GM19452 (cell line): ENCODE data around the gene CYBC1.
"Not testable (repeated sequence)": the region's sequence is repeated elsewhere in the genome, so short reads cannot be mapped to it uniquely, and the experiment has no call there.

Experiments
- ATAC-seq: cut with Tn5 transposase; IDR thresholded peaks from one replicate; pipeline ENCODE4 v1.9.1; 2021; ENCODE audit not compliant: unreplicated experiment

CYBC1 gene

DNA sequence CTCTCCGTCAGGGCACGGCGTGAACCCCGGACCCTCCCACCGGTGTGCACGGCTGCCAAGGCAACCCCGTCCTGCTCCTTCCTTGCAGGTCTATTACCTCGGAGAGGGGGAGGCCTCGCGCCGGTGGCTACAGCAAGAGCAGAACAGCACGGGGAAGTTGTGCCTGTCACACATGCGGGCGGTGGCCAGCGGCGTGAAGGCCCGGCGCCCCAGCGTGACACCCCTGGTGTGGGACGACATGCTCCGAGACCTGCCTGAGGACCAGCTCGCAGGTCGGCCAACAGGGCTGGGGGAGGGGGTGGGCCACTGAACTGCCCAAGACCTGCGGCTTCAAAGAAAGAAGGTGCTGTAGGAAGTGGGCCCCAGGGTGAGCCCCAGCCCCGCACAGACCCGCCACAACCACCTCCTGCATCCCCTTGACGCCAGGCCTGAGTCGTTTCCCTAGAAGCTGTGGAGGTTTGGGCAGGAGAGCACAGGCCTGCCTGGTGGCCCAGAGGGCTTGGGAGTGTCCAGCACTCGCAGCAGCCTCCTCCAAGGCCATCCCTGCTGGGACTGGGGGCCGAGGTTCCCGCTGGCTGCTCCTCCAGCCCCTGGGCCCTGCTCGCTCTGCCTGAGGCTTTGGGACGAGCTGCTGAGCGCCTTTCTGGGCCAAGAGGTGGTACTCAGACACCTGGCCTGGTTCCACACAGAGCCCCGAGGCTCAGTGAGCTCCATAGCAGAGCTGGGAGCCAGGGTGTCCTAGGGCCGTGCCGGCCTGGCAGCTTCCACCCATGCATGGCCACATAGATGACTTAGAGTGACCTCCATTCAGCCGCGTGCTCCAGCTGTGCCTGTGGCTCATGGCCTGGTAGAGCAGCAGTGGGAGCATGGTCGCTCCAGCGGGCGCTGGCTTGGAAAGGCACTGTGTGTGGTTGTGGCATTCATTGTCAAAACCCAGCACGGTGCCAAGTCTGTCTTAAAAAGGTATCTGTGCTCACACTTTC, 14.7 kb downstream of the CYBC1 start:
- ATAC-seq: no peak

DNA sequence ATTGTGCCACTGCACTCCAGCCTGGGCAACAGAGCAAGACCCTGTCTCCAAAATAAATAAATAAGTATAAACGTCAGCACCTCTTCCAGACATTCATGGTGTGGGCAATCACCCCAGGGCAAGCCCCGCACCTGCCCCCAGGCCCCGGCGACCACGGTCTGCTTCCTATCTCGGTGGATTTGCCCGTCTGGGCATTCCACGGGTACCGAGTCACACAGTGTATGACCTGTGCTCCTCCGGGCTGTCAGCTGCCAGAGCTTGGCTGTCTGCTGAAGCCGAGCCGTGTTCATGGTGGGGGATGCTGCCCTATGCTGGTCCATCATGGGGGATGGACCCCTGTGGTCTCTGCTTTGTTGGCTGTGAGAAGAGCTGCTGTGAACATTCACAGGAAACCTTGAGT, 15.4 kb downstream of the CYBC1 start:
- no peak for ATAC-seq

DNA sequence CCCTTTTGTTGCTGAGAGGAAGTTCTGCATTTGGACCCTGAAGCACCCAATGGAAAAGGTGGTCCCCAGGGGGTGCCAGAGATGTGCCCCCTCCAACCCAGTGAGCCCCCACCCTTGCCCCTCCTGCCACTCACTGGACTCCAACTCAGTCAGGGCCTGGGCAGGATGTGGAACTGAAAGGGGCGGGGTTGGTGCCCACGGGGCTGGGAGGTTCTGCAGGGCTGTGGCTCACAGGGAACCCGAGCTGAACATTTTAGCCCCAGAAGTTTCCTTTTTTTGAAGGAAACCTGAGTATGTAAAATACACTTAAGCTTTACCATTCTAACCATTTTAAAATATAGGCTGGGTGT, 16.4 kb downstream of the CYBC1 start:
- ATAC-seq: no peak

DNA sequence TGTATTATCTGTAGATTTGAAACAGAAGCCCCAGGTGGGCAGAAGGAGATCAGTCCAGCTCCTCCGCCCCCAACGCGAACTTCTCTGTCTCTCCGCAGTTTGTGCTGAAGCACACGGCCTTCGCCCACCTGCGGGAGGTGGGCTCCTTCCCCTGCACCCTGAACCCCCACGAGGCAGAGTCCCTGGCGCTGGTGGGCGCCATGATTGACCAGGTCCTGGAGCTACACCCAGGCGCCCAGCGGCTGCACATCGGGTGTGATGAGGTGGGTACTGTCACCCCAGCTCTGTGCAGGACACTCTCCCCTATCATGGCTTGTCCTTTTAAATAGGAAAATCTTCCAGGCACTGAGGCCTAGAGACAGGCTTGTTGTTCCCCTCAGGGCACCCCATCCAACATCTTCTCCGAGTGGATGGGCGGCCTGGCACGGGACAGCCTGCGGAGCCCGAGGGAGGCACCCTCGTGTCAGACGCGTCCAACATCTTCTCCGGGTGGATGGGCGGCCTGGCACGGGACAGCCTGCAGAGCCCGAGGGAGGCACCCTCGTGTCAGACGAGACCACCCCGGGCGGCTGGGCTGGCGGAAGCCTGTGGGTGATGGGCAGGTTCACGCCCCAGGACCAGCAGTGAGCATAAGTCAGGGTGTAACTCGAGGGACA, 16.9 kb downstream of the CYBC1 start:
- no peak for ATAC-seq

DNA sequence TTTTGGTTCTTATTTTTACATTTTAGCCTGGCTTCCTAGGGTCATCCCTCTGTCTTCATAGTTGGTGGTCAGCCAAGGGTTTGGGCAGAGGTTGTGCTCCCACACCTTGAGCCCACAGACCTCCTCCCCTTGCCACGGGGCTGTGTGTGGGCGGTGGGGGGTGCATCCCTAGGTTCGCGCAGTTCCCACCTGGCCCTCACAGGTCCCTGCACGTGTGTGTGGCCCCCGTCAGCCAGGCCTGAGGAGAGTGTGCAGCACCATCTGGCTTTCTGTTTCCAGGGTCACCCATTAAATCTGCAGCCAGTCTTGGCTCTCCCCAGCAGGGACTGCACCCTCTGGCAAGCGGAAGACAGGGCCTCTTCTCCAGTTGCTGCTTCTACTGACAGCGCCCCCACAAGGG, 18.5 kb downstream of the CYBC1 start:
- no peak for ATAC-seq

DNA sequence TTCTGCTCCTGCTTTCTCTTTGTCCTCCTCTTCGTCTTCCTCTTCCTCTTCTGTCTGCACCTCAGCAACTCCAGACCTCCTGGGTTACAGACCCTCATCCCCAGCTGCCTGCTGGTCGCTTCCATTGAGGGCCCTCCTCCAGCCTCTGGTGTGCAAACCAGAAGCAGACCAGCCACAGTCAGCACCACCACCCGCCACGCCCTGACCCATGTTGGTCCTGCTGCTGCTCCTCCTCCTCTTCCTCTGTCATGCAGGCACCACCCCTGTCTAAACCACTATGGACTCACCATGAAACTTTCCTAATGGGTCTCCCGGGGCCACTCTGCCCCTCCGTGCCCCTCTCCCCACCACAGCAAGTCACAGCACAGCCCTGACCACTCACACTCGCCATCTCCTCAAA, 20.7 kb downstream of the CYBC1 start:
- no peak for ATAC-seq

DNA sequence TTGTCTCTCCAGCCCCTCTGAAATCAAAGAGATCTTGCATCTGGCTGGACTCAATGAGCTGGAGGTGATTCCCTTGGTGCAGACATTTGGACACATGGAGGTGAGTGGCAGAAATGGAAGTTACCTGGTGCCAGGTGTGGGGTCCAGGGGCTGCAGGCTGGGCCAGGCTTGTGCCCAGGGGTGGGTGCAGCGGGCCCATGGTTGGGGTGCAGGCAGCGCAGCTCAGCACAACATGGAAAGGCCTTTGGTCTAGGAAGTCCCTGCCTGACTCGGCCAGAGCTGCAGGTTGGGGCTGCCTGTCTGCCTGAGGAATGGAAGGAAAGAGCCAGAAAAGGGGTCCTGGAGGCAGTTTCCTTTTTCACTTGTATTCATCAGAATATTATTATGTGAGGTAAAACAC, 22.0 kb downstream of the CYBC1 start:
- ATAC-seq: no peak

DNA sequence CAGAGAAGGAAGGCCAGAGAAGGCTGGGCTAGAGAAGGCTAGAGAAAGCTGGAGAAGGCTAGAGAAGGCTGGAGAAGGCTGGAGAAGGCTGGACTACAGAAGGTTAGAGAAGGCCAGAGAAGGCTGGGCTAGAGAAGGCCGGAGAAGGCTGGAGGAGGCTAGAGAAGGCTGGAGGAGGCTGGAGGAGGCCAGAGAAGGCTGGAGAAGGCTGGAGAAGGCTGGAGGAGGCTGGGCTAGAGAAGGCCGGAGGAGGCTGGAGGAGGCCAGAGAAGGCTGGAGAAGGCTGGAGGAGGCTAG, 25.7 kb downstream of the CYBC1 start:
- ATAC-seq: no peak

DNA sequence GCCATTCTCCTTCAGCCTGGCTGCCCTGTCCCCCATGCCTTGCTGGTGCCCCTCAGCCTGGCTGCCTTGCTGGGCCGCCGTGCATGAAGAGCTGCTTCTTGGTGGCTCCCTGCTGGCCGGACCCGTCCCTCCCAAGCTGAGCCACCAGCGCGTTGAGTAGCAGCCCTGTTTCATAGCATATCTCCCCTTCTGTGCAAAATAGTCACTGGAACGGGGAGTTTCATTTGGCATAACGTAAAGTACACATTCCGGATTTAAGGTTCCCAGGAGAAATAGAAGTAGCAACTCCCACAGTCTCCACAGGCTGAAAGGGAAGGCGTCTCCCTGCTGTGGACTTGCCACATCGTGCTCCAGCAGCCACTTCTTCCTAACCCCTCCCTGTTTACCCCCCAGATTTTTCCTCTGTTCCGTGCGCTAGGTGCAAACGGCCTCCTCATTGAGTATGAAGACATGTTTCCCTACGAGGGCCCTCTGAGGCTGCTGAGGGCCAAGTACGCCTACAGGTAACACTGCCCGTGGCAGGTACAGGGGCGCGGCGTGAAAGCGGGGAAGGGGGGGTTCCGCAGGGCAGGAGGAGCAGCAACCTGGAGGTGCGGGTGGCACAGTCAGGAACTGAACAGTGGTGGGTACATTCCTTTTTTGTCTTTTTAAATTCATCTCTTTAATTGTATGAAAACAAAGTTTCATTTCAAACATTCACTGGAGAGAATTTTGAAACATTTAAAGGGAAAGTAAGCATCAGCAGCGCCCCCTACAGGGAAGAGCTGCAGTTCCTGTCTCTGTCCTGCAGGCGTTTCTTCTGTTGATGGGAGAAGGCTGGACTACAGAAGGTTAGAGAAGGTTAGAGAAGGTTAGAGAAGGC, 26.3 kb downstream of the CYBC1 start:
- no peak for ATAC-seq

DNA sequence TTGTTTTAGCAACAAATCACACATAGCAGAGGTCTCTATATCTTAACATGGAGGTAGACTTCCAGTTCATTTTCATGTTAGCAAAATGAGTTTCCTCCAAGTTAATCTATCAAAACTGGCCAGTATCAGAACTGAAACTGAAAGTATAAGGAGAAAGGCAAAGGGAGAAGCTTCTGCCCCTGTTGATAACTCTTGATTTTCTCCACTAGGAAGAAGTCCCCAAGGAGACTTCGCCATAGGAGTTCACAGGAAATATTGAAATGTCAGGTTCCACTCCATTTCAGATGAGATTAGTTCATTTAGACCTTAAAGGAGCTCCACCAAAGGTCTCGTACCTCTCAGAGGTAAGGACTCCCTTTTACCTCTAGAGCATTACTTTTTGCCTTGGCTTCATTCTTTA, 31.0 kb downstream of the CYBC1 start:
- ATAC-seq: no peak

DNA sequence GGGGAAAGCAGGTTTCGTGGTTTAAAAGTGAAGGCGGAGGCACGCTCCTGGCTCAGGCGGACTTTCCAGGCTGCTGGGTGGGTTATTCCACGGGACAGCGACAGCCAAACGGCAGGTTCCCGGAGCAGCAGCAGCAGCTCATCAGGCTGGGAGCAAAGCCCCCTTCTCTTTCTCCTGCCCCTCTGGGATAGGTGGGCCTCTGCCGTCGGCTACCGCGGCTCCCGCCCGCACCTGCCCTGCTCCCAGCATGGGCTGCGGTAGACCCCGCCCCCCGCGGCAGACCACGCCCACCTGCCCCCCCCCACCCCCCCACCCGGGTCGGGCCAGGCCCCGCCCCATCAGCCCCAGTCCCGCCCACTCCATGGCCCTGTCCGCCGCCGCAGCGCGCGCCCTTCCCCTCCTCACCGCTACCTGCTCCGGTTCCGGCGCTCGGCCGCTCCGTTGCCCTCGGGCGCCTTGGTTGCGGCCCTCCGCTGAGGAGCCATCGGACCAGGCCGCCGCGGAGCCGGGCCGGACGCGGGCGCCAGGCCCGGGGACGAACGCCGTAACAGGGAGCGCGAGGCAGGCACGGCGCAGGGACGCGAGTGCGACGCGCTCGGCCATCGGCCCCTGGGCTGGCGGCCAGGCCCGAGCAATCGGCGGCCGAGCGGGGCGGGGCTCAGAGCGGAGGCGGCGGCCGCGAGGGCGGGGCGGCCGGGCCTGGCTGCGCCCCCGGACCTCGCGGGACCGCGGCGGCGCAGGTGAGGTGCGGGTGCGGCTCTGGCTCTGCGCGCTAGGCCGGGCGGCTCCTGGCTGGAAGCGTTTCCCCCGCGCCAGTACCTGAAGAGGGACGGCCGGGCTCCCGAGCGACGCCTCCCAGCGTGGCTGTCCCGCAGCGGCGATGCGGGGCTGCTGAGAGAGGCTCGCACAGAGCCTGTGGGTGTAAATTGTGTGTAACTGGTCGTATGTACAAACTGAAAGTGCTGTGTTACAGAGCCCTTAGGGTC, 32.3 kb downstream of the CYBC1 start, which contains the start of the genes HEXD and OGFOD3:
HEXD (plus strand) TSS at position 347 of the 986 bp plus-strand sequence. CDS start 1,453 bp downstream, outside the sequence.
OGFOD3 (minus strand) TSS at position 586 of the 986 bp plus-strand sequence; CDS start at position 485, 101 bp downstream.
- peak; percentile 81 for ATAC-seq

DNA sequence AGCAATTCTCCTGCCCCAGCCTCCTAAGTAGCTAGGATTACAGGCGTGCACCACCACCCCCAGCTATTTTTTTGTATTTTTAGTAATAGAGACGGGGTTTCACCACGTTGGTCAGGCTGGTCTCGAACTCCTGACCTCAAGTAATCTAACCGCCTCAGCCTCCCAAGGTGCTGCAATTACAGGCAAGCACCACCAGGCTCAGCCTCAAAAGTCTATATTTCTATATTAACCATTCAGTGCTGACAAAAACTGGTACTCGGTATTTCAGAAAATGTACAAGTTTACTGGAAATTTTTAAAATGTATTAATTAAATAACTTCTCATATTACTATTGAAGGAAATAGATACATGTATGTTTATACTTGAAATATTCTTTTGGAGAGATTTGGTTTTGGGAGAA, 33.8 kb downstream of the CYBC1 start:
- ATAC-seq: no peak

DNA sequence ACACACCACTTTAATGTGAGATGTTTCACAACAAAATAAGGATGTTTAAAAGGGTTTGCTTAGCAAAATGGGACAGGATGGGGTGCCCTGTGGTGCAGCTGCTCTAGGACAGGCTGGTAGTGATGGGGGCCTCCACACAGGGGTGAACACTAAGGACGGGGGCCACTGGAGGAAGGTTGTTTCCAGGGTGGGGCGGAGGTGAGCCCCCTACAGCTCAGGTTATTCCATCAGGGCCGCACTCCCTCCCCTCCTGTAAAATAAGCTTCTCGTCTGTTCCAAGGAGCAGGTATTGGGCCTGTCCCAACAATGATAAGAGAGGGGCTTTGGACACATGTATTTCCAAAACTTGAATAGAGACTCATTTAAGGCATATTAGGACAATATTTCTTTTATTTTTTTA, 34.3 kb downstream of the CYBC1 start:
- ATAC-seq: no peak

DNA sequence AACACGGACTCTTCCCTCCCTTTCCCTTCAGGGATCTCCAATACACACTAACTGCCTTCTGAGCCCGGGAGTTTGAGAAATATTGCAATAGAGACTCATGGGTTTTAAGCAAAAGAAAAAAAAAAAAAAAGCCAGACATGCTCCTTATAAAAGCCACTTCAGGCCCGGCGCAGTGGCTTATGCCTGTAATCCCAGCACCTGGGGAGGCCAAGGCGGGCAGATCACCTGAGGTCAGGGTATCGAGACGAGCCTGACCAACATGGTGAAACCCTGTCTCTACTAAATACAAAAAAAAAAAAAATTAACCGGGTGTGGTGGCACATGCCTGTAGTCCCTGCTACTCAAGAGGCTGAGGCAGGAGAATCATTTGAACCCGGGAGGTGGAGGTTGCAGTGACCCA, 34.8 kb downstream of the CYBC1 start:
- no peak for ATAC-seq

DNA sequence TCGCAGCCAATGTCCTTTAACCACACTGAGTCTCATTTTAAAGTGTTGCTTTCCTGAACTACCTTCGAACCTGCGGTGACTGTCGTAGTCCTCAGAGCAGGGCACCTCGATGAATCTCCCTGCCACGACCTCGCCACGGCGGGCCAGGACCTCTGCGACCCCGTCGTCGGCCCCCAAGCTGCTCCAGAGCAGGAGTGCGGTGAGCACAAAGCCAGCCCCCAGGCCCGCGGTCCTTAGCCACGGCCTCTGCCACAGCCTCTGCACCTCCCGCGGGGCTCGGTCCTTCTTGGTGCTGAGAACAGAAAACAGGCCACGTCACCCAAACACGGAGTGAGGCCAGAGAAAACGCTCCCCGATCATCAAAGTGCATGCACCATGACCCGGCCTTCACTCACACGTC, 35.2 kb downstream of the CYBC1 start:
- no peak for ATAC-seq

DNA sequence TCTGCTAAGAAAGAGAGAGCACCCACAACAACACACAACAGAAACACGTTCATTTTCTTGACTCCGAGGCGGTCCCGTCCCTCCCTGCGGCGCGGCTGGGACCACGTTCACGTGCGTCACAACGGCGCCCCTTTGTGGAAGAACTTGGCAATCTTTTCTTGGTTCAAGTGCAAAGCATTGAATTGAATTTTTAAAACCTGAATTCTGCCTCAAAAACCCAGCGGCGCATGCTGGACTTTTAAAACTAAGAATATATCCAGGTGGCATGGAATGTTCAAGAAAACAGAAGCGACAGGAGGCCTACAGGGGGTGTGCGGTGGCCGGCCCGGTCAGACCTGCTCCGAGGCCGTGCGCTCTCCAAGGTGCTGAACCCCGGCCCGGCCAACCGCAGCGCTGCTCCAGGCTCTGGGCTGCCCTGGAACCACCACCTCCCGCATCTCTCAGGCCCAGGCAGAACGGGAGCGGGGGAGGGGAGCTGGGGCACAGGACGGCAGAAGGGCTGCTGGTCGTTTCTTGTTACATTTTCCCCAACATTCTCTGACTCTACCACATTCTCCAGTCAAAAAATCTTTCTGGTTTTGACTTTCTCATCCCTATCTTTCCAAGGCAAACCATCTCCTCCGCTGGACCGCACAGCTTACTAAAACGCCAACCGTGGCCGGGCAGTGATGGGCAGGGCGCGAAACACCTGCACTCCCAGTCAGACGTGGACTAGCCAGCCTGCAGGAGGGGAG, 35.8 kb downstream of the CYBC1 start:
- no peak for ATAC-seq

DNA sequence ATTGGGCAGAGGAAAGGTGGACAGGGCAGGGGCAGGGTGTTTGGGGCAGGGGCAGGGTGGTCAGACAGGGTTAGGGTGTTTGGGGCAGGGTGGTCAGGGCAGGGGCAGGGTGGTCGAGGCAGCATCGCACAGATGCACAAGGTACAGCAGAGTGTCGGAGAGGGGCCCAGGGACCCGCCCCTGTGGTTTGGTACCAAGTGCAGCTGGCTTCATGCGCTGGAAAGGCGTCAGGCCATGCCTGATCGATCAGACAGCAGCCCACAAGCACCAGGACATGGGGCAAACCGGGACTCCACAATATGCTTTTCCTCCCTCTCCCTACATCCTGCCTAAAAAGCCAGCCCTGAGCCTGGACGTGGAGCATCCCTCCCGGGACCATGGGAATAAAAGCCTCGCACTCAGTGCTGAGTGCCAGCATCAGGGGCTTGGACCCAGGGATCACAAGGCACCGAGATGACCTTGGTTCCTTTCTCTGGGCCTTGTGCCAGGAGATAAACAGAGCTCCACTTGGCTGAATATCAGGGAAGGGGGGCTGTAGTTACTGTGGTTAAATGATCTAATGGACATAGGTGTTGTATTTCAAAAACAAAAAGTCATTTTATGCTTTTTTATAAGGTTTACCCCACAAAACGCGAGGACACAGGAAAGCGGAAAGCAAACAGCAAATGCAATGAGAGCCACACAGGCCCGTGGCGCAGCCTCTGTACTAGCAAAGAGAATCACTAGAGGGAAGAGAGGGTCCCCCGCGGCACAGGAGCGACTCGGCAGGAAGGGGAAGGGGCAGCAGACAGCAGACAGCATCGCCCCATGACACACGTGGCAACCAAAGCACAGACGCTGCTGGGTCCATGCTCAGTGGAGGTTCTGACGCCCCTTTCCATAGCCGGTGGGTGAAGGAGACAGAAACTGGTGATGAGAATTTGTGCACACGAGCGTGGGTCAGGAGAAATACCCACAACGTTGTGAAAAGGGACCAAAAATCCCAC, 37.7 kb downstream of the CYBC1 start:
- ATAC-seq: no peak

DNA sequence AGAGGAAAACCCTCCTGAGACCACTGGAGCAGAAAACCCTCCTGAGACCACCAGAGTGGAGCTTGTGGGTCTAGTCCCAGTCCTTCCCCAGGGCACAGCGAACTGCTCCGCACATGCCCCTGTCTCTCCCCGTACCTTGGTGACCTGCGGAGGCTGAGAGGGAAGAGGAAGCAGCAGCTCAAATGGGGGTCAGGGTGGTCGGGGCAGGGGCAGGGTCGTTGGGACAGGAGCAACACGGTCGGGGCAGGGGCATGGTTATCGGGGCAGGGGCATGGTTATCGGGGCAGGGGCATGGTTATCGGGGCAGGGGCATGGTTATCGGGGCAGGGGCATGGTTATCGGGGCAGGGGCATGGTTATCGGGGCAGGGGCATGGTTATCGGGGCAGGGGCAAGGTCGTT, 38.5 kb downstream of the CYBC1 start:
- not testable (repeated sequence) for ATAC-seq
